Neutrophil (primary cell): ENCODE results near the gene TTLL10.

Experiments used
- H3K27ac ChIP-seq: fragments of 200-600 bp; sonication (generic); 2 replicates; pipeline ENCODE4 v1.5.1; 2016; ENCODE audit warnings: mild to moderate bottlenecking, moderate library complexity
- H3K27me3 ChIP-seq: fragments of 200-600 bp; sonication (generic); 2 replicates; pipeline ENCODE4 v1.6.0; 2016; ENCODE audit warnings: mild to moderate bottlenecking
- H3K36me3 ChIP-seq: fragments of 200-600 bp; sonication (generic); 2 replicates; pipeline ENCODE4 v1.5.1; 2017
- H3K4me1 ChIP-seq, 2 experiments: fragments of 200-600 bp in 1 of 2; sonication (generic) in 1 of 2; 1 replicate in 1 of 2; 2 replicates in 1 of 2; pipeline versions ENCODE4 v1.5.1 to v1.6.1; 2013 to 2016; ENCODE audit warnings: low read depth in 1 of 2, low read length in 1 of 2, mild to moderate bottlenecking in 1 of 2, moderate library complexity in 1 of 2; ENCODE audit not compliant: control insufficient read depth in 1 of 2, insufficient read depth in 1 of 2
- H3K4me3 ChIP-seq, 2 experiments: fragments of 200-600 bp in 1 of 2; sonication (generic) in 1 of 2; 1 replicate in 1 of 2; 2 replicates in 1 of 2; pipeline ENCODE4 v1.5.1; 2013 to 2016; ENCODE audit warnings: low read depth in 1 of 2, low read length in 1 of 2, mild to moderate bottlenecking in 1 of 2, moderate library complexity in 1 of 2
- H3K9me3 ChIP-seq: fragments of 200-600 bp; sonication (generic); 2 replicates; pipeline ENCODE4 v1.5.1; 2016
- CTCF ChIP-seq: fragments of 200-600 bp; sonication (generic); IDR thresholded peaks from 2 replicates; pipeline ENCODE4 v1.5.1; 2016; ENCODE audit warnings: antibody characterized with exemption

The TTLL10 gene

GRCh38 chr1:1222575-1223225 is 49.0 kb downstream of the TTLL10 start:
- Histone ChIP-seq H3K4me3 (no peak overlapping the region), H3K36me3 (peaks cover 100% of the 10 kb centered on the region), H3K4me1 (no peaks in the 10 kb centered on the region), H3K27me3 (no peaks in the 10 kb centered on the region), H3K27ac (no peak overlapping the region), H3K9me3 (no peaks in the 10 kb centered on the region)
- no peak for TF ChIP-seq CTCF

- Histone ChIP-seq H3K9me3 (no peaks in the 10 kb centered on the region), H3K27ac (no peak overlapping the region), H3K27me3 (no peaks in the 10 kb centered on the region), H3K4me3 (no peak overlapping the region), H3K4me1 (no peaks in the 10 kb centered on the region), H3K36me3 (peaks cover 100% of the 10 kb centered on the region)
- no peak for TF ChIP-seq CTCF
These were observed 49.6 kb downstream of the TTLL10 start for GRCh38 chr1:1223321-1223720.

- TF ChIP-seq CTCF: no peak
- Histone ChIP-seq H3K4me3 (no peak overlapping the region), H3K27me3 (no peaks in the 10 kb centered on the region), H3K9me3 (no peaks in the 10 kb centered on the region), H3K4me1 (no peaks in the 10 kb centered on the region), H3K27ac (no peak overlapping the region), H3K36me3 (peaks cover 100% of the 10 kb centered on the region)
These were observed 50.2 kb downstream of the TTLL10 start for GRCh38 chr1:1223891-1224290.

GRCh38 chr1:1225238-1225845 is 51.7 kb downstream of the TTLL10 start:
- Histone ChIP-seq H3K36me3 (peaks cover 88% of the 10 kb centered on the region), H3K27ac (no peak overlapping the region), H3K4me3 (no peak overlapping the region), H3K4me1 (peaks cover 4 to 8% of the 10 kb centered on the region in 2 experiments), H3K9me3 (no peaks in the 10 kb centered on the region), H3K27me3 (no peaks in the 10 kb centered on the region)
- TF ChIP-seq CTCF: no peak

GRCh38 chr1:1225913-1226312 is 52.2 kb downstream of the TTLL10 start:
- Histone ChIP-seq H3K36me3 (peaks cover 83% of the 10 kb centered on the region), H3K27ac (no peak overlapping the region), H3K4me3 (no peak overlapping the region), H3K27me3 (no peaks in the 10 kb centered on the region), H3K9me3 (no peaks in the 10 kb centered on the region), H3K4me1 (peaks cover 10 to 14% of the 10 kb centered on the region in 2 experiments)
- TF ChIP-seq CTCF: no peak
